ENCODE results near the gene EIF4E3. TPM values are rescaled to one million over a fixed set of nuclear protein-coding genes. Genes with fewer than 3 reads are reported as not detected.

The EIF4E3 gene
- polyA plus RNA-seq, 1 of the 3 experiments (the other 2 are of a cell fraction), result 0.67 TPM

- TF ChIP-seq, protein P1, sequence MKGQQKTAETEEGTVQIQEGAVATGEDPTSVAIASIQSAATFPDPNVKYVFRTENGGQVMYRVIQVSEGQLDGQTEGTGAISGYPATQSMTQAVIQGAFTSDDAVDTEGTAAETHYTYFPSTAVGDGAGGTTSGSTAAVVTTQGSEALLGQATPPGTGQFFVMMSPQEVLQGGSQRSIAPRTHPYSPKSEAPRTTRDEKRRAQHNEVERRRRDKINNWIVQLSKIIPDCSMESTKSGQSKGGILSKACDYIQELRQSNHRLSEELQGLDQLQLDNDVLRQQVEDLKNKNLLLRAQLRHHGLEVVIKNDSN (IDR thresholded peaks at IDR 0.05; ENCODE audit: borderline replicate concordance, low read depth), result no peak
- TF ChIP-seq ELF1 (IDR thresholded peaks at IDR 0.05) (no peak), CHD2 (IDR thresholded peaks at IDR 0.05; ENCODE audit: low read length, partially characterized antibody) (no peak), GABPA (IDR thresholded peaks at IDR 0.05; ENCODE audit: low read depth) (no peak), YY1 (IDR thresholded peaks at IDR 0.05; ENCODE audit: low read depth) (no peak), NRF1 (IDR thresholded peaks at IDR 0.05; ENCODE audit: low read depth, low read length) (no peak)
- TF ChIP-seq, protein P2, sequence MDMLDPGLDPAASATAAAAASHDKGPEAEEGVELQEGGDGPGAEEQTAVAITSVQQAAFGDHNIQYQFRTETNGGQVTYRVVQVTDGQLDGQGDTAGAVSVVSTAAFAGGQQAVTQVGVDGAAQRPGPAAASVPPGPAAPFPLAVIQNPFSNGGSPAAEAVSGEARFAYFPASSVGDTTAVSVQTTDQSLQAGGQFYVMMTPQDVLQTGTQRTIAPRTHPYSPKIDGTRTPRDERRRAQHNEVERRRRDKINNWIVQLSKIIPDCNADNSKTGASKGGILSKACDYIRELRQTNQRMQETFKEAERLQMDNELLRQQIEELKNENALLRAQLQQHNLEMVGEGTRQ (IDR thresholded peaks at IDR 0.05; ENCODE audit: borderline replicate concordance, low read depth, low read length), result no peak
These were observed 32.9 kb upstream of the EIF4E3 start (continued) for GRCh38 chr3:71758091-71758490.

DNA sequence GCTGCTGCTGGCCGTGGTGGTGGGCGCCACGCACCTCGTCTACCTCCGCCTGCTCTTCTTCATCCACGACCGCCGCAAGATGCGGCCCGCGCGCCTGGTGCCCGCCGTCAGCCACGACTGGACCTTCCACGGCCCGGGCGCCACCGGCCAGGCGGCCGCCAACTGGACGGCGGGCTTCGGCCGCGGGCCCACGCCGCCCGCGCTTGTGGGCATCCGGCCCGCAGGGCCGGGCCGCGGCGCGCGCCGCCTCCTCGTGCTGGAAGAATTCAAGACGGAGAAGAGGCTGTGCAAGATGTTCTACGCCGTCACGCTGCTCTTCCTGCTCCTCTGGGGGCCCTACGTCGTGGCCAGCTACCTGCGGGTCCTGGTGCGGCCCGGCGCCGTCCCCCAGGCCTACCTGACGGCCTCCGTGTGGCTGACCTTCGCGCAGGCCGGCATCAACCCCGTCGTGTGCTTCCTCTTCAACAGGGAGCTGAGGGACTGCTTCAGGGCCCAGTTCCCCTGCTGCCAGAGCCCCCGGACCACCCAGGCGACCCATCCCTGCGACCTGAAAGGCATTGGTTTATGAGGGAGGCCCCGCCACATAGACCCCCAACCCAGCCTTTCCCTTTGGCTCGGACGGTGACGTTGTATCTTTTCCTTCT is 29.5 kb upstream of the EIF4E3 start:
- H3K9me2 ChIP-seq, result no peaks in the 10 kb centered on the region
- no peak for DNase-seq
- POLR2A ChIA-PET, result no interaction called here
- H4K20me1 ChIP-seq (ENCODE audit: insufficient read depth), result no peaks in the 10 kb centered on the region
- H3K27me3 ChIP-seq (ENCODE audit: insufficient read depth), result peaks cover 17% of the 10 kb centered on the region
- WGBS (ENCODE audit: low lambda C conversion rate), result 86% methylated on average over 60 of the region's 65 CpGs
- H3F3A ChIP-seq (replicated peaks; ENCODE audit: insufficient read depth), result no peaks in the 10 kb centered on the region
- H3K27ac ChIP-seq (ENCODE audit: low read depth in 2 of 2, low read length in 1 of 2), result no peak overlapping the region; a peak in 1 of 4 replicates
- H3K79me2 ChIP-seq (ENCODE audit: insufficient read depth), result no peaks in the 10 kb centered on the region
- peaks cover 0 to 15% of the 10 kb centered on the region in 2 experiments; a peak in 1 of 4 replicates for H3K4me1 ChIP-seq (ENCODE audit: control insufficient read depth in 1 of 2, insufficient read depth in 2 of 2, low read depth in 1 of 2, low read length in 1 of 2)
- H3K36me3 ChIP-seq (replicated peaks in 1 of 2; ENCODE audit: control insufficient read depth in 1 of 2, insufficient read depth in 2 of 2, low read length in 1 of 2), result no peaks in the 10 kb centered on the region
- no peak overlapping the region for H3K4me2 ChIP-seq
- no peak overlapping the region for H2AFZ ChIP-seq (ENCODE audit: low read depth)
- TF ChIP-seq SIN3A (IDR thresholded peaks at IDR 0.05; ENCODE audit: borderline replicate concordance, low read depth, low read length) (no peak), PBX3 (IDR thresholded peaks at IDR 0.05) (no peak), RFX5 (IDR thresholded peaks at IDR 0.05; ENCODE audit: low read length) (no peak)
- TF ChIP-seq, protein P2 (IDR thresholded peaks at IDR 0.05; ENCODE audit: borderline replicate concordance, low read depth, low read length), result no peak
- no peak overlapping the region for H3K9ac ChIP-seq
- H3K9me3 ChIP-seq, result no peaks in the 10 kb centered on the region
- peak overlapping the region in 1 of 2 experiments; percentile 55; a peak in 1 of 4 replicates for H3K4me3 ChIP-seq (ENCODE audit: low read depth in 2 of 2, low read length in 1 of 2)
- CTCF ChIA-PET, result interaction anchor here (1.0 kb wide), 1 partner anchor 25 kb away, joined by 9 read pairs; no protein-coding TSS in a partner anchor

Measured in SK-N-SH (cell line).